AG08395 (cell line): ENCODE measurements around the gene IL1RAPL1.

ENCODE experiments used
- DNase-seq: peaks from one replicate; pipeline ENCODE4 v3.0.0; 2012; ENCODE audit warnings: mixed read lengths, low spot score

IL1RAPL1 gene

GRCh38 chrX:28979877-28980276 is 392.6 kb downstream of the IL1RAPL1 start:
- no peak for DNase-seq

DNA sequence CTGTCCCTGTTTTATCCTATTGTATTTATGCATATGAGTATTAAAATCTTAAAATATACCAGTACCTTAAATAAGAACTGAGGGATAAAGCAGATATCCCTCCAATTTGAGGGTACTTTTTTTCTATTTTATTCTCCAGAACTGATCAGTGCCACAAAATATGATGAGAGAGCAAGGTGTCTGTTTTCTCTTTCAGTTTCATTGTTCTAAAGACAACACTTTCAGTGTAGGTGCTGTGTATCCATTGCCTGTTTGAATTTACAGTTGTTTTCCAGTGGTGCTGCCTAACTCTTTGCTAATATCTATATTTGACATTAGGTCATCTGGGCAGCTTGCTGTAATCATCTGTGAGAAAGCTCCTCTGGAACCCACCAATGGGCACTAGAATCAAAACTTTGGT is 394.7 kb downstream of the IL1RAPL1 start:
- no peak for DNase-seq

- no peak for DNase-seq
These were observed 401.0 kb downstream of the IL1RAPL1 start for GRCh38 chrX:28988246-28988645.

GRCh38 chrX:28997706-28998463 is 410.6 kb downstream of the IL1RAPL1 start:
- no peak for DNase-seq

- no peak for DNase-seq
These were observed 411.4 kb downstream of the IL1RAPL1 start for GRCh38 chrX:28998609-28999135.

DNA sequence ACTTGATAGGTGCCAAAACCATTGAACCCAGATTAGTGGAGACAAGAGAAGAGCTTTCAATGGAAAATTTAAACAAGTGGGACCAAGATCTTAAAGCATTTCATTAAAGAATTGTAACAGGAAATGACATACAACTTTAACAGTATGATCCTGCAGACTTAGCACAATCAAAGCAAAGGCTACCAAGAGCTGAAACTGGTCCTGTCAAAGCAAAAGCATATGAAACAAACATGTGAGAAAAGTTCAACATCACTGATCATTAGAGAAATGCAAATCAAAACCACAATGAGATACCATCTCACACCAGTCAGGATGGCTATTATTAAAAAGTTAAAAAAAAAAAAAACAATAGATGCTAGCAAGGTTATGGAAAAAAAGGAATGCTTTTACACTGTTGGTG is 425.6 kb downstream of the IL1RAPL1 start:
- no peak for DNase-seq

DNA sequence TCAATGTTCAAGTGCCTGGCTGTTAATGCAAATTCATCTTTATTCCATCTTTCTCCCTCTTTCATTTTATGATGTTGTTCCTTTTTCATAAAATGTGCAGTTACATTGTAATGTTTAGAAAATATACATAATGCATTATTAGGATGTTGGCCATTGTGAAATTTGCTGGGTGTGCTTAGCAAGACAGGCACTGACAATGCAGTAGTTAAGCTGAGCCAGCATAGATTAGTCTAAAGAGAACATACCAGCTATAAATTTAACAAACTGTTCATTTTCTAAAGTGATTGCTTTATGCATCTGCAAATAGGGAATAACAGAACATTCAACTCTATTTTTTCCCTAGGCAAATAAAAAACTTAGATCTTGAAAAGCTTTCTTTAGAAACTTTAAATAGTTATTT is 436.0 kb downstream of the IL1RAPL1 start:
- no peak for DNase-seq

DNA sequence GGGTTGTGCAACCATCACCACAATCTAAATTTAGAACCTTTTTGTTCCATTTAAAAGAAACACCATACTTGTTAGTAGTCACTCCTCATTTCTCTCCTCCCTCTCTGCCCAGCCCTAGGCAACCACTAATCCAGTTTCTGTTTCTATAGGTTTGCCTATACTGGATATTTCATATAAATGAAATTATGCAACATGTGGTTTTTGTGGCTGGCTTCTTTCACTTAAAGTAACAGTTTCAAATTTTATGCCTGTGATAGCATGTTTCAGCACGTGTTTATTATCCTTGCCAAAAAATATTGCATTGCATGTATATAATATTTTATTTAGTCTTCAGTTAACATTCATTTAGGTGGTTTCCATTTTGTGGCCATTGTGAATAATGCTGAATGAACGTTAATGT is 437.6 kb downstream of the IL1RAPL1 start:
- DNase-seq, result no peak

GRCh38 chrX:29039501-29039900 is 452.3 kb downstream of the IL1RAPL1 start:
- no peak for DNase-seq

- DNase-seq, result no peak
These were observed 452.9 kb downstream of the IL1RAPL1 start for GRCh38 chrX:29040160-29040559.

DNA sequence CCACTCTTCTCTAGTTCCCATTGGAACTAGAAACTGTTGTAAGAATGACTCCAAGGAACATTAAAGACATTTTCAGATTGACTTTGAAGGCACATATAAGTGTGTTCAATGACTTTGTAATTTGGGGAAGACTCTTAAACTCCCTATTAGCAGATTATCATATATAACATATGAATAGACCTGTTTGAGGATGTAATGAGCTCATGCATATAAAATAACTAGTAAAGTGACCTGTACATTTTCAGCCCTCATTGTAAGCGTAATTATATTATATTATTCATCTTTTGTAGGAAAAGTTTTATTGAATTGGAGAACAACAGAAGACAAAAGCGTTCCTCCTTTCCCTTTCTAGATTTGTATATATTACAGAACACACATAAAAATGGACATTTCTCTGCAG is 455.1 kb downstream of the IL1RAPL1 start:
- no peak for DNase-seq

DNA sequence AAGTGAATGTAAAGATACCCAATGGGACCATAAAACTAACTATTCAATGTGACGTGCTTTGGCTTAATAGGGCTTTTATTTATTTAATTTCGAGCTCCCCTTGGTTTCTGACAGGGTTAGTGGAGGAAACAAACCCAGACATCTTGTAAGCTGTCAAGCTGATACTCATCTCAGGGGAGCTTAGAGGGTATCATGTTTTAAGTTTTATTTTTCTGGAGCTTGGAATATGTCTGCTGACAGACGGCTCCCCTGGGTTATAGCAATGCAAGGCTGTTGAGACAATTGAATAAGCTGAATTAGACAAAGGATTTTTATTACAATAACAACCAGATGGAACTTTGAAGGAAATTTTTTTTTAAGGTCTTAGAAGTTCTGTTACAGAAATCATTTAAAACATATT is 456.5 kb downstream of the IL1RAPL1 start:
- no peak for DNase-seq

DNA sequence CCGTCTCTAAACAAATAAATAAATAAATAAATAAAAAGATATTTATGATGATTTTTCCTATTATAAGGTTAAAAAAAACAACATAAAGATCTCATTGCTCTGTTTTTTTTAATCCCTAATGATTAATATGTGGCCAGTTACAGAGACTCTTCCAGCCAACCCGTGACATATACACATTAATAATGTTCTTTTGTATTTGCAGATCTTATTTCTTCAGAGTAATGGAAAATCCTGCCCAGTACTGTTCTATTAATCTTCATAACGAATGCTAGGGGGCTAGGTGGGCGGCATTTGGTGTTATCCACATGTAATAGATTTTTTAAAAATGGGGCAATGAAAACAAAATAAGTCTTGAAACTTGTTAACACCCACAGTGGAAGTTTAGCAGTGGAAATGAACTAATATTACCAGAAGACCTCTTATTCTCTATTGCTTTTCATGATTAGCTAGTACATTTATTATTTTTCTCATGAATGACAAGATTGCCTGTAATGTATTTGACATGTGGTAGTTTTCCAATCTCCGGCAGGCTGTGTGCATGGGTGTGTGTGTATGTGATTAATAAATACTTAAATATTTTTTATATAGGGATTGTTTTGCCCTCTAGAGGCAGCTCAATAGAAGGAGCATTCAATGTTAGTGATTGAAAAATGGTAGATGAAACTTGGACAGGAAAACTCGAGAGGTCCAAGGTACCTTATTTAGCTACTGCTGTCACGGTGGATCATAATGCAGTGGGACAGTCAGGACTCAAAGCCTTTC is 457.4 kb downstream of the IL1RAPL1 start:
- DNase-seq, result no peak

GRCh38 chrX:29065477-29065876 is 478.2 kb downstream of the IL1RAPL1 start:
- DNase-seq, result no peak

DNA sequence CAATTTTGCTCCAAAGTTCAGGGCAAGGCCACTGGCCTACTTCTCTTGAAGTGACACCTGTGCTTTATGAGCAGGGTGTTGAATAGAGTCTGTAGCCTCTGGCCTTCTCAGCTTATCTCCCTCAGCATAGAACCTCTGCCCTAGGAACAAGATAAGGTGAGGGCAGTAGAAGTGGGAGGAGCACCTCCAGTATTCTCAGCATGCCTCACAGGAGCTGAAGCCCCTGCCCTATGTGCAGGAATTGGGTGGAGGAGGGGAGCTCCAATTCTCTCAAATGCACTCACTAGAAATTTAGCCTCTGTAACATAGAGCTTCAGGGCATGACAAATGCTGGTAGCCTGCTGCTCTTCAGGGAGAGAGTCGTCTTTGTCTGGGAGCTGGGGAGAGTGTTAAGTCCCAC is 479.3 kb downstream of the IL1RAPL1 start:
- DNase-seq, result no peak

DNA sequence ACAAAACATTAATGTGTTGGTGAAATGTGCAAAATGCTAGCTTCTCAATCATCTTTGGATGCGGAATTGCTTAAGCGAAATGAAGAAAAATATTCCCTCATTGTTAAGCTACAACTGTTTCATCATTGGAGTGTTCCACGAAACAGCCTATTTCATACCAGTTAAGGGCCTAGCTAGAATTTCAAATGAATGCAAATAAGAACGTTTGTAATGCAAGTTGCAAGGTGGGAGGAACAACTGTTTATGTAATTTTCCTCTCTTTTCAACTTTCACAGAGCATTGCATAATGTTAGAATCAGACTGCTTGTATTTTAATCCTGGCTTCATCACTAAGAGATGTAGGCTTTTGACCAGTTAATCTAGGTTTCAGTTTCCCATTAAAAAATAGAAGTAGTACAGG is 480.1 kb downstream of the IL1RAPL1 start:
- DNase-seq, result no peak

DNA sequence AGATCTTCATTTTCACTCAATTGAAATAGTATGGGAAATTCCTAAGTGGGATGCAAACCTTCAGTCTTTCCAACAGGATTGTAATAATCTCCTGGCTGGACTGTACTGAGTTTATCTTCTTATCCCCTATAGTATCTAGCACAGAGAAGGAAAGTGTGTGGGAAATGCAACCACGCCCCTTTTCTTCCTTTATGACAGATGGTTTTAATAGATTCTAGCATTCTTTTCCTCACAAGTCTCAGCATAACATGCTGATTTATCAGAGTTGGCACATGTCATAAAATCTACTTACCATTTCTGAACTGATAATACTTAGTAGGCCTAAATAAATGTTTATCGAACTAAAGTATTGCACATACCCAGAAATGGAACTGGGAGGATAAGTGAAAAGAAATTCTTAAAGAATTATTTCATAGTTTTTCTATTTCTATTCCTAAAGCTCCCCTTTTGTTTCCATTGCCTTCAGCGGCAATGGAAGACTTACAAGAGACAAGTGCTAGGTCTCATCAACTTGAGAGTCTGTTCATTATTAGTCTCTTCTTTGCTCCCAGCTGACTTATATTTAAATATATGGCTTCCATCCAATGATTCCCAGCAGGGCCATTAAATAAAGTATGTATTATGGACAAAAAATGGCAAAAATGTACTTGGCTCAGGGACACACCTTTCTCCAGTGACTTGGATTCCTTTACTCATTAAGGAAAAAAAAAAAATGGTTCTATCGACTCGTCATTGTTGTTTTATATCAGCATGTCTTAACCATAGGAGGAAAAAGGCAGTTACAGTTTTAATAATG is 484.5 kb downstream of the IL1RAPL1 start:
- DNase-seq, result peak; percentile 5

DNA sequence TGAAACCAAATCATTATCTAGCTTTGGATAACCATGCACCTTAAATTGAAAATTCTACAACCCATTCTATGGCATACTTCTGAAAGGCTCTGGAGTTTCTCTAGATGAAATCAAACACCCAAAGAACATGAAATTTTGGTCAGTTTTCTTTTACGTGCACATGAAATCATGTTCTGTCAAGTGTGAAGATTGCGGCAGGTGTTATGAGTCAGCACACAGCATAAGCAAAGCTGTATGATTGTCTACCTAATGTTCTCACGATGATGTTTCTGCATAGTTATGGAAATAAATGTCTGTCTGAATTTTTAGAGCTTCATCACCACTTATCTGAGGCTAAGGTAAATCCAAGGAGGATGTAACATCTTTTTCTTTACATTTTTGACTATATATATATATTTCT is 495.3 kb downstream of the IL1RAPL1 start:
- no peak for DNase-seq

DNA sequence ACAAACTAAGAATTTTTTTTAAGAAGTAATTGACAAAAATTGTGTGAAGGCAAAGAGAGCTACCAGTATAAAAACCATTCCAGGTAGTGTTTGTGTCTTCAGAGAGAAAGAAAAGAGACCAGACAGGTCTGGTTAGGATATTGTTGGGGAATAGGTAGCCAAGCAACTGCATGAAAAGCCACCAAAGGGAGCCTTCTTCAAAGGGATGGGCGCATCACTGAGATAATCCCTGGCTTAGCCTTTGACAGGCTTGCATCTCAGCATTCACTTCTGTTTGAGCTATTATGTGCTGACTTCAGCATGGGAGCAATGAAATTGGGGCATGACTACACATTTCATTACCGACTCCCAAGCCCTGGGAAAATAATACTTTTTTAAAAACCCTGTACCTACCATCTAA is 496.6 kb downstream of the IL1RAPL1 start:
- DNase-seq, result no peak

DNA sequence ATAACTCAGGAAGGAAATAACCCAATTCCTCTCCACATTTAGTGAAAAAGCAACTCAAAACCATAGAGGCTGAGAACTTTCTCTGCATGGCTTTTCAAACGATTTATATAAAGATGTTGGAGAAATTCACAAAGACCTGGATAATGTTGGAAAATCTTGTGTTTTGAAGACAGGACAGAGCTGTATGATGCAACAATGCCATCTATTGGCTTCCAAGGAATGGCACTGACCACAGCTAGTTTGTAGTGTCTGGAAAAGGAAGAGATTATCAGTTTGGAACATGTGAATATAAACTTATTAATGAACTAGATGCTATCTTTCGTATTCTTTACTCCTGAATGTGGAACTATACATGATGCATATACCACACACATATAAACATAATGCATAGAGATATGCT is 503.6 kb downstream of the IL1RAPL1 start:
- peak; percentile 2 for DNase-seq

DNA sequence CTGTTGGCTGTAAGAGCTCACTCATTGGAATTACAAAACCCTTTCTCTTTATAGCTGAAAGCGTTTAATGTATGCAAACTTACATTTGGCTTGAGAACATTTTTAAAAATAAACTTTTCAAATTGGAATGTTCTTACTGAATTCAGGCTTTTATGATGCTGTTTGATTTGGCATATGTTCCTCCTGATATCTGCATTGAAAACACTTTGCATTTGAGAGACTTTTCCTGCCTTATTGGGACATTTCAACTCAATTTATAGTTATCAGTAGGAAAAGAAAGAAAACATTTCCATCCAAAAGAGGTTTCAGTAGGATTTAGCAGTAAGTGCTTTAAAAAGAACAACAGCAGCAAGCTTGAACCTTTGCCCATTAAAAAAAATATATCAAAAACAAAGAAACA is 520.0 kb downstream of the IL1RAPL1 start:
- DNase-seq, result no peak

DNA sequence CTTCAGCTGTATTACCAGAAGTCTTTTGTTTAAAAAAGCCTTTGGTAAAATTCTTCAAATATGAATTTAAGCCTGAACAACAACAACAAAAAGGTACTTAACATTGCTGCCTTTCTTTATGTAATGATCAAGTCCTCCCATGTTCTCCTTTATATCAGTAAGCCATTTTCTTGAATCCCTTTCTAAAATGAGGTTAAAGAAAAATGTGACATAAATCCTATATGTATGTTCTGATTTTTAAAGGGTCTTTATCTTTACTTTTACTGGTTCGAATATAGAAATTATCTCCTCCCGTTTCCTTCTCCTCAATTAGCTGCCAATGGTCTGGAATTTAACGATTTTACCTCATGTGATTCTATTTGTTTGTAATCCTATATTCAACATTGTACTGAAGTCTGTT is 522.8 kb downstream of the IL1RAPL1 start:
- DNase-seq, result no peak

DNA sequence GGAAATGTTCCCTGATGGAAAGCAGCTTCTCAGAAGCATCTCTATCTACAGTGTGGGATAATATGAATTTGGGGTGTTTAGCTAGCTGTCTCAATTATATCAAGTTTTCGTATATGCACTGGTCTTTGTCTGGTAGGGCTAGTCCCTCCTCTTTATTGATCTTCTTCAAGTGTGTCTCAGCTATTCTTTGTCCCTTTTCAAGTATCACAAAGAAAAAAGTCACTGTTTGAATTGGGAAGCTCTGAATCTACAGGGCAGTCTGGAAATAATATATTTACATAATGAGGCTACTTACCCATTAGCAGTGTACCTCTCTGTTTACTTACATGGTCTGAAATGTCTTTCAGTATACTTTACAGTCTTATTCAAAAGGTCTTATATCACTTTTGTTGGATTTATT is 526.0 kb downstream of the IL1RAPL1 start:
- DNase-seq, result no peak
